GM18861 (cell line): ENCODE results near the gene TRAPPC3L.

Experiments used
- ATAC-seq: cut with Tn5 transposase; IDR thresholded peaks from one replicate; pipeline ENCODE4 v1.9.1; 2021; ENCODE audit not compliant: unreplicated experiment

TRAPPC3L gene

DNA sequence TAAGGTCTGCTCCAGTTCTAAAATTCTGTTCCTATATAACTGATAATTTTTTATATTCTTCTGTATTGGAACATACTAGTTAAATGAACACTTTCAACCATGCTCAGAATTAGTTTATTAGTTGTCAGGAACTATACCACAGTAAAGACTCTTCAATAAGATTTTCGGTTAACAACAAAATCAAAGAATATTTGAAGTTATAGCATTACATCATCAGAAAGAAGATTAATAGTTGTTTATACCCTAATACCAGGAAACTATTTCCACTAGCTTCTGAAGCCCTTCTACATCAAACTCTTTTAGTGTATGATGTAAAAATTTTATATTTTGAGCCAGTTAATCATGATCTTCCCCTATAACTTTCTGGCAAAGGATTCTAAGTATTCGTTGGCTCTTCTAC is 14.6 kb upstream of the TRAPPC3L start:
- ATAC-seq, result no peak

DNA sequence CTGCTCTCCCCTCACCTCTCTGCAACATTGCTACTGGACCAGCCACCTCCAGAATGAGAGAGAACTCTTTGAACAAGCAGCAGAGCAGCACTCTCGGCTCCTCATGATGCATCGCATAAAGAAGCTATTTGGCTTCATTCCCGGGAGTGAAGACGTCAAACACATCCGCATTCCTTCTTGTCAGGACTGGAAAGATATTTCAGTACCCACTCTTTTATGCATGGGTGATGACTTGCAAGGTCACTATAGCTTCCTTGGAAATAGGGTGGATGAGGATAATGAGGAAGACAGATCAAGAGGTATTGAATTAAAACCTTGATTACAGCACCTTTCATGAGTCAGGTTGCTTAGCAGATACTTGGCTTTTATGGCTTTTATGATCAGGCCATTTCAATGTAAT is 12.4 kb upstream of the TRAPPC3L start:
- no peak for ATAC-seq

DNA sequence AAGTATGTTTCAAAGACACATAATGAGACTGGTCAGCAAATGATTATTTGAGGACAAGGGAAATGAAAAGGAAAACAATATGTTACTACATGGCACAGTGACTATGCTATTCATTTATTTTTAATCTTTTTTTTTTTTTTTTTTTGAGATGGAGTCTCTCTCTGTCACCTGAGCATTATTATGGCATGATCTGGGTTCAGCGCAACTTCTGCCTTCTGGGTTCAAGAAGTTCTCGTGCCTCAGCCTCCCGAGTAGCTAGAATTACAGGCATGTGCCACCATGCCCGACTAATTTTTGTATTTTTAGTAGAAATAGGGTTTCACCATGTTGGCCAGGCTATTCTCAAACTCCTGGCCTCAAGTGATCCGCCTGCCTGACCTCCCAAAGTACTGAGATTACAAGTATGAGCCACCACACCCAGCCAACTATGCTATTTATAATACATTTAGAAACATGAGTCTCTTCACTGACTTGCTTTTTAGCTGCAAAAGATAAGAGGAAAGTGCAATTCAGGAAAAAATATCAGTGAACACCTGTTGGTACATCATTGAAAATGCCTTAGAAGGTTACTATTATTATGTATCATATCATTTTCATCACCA is 11.4 kb upstream of the TRAPPC3L start:
- ATAC-seq, result no peak

DNA sequence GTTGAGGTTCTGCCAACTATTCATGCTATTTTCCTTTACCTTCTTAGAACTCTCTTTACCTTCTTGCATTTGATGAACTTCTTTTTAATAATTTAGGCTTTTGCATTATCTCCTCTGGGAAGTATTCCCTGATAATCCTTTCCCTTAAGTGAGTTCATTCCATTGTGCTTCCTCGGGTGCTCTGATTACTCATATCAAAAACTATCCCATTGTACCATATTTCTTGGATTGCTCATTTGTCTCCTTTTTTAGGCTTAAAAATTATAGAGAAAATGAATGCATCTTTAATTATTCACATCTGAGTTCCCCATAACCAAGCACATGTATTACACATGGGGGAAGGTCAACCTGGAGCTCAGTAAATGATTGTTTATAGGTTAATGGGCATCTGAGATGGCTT is 10.6 kb upstream of the TRAPPC3L start:
- ATAC-seq, result no peak

DNA sequence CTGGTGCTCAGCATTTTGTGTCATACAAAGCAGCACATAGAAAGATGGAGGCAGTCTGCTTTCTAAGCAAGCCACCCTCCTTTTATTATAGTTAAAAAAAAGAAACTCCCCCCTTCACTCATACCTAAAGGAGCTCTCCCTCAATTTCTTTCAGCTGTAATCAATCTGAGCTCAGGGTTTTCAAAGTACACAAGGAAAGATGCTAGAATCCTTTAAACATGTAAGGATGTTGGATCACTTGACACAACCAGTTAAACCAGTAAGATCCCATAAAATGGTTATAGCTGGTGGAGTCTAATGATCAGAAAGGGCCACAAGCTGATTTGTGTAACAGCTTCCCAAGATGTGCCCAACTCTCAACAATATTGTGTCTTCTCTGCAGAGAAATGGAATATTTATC is 8.0 kb upstream of the TRAPPC3L start, which contains the start of gene CALHM4:
Gene CALHM4, plus strand, starts transcription at position 301 of the 400 bp plus-strand sequence. Its CDS starts 43 bp downstream, at position 344.
- no peak for ATAC-seq

DNA sequence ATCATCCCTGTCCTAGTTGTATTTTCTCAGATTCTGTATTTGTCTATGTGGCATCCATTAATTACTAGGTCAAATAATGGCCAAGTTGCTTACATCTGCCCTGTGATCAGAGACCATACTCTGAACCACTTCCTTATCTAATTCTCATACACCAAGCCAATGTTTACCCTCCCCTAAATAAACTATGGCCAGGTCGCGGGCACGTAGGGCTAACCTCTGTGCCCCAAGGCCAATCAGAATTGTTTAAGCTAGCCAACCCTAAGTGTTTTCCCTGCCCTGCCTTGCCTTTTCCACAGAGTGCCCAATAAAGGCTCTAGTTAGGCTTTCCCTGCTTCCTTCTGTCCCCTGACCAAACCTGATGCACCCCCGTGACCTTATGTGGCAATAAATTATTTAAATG is 5.3 kb upstream of the TRAPPC3L start:
- no peak for ATAC-seq

DNA sequence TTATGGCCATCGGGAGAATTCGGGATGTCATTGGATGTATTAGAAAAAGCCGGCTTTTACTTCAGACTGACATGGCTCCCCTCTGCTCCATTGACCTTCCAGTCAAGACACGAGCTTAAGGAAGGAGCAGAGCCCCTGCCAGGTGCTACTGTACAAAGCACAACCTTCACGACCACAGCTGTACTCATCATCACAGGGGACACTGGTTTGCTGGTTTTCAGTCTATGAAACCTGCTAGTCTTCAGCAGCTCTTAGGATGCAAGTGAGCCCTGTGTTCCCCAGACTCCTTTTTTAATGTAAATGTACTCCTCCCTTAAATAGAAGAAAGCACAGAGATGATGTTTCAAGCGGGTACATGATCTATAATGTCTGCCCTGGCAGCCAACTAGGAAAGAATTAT is 1.9 kb upstream of the TRAPPC3L start:
- ATAC-seq, result no peak

DNA sequence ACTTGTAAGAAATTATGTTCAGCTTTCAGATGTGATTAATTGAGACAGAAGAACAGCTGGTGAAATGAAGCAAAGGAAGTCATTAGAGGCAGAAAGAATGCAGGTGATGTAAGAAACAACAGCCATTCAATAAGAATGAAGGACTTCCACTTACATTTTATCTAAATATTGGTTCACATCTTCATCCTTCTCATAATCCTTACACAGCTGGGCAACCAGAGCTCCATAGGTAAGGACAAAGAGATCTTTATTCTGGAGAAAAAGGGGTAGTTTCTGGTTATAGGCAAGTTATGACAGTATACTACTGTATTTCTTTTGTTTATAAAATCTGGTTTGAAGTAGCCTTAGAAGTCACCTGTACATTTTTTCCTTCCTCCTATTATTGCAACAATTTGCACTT is 2.3 kb downstream of the TRAPPC3L start:
- no peak for ATAC-seq

DNA sequence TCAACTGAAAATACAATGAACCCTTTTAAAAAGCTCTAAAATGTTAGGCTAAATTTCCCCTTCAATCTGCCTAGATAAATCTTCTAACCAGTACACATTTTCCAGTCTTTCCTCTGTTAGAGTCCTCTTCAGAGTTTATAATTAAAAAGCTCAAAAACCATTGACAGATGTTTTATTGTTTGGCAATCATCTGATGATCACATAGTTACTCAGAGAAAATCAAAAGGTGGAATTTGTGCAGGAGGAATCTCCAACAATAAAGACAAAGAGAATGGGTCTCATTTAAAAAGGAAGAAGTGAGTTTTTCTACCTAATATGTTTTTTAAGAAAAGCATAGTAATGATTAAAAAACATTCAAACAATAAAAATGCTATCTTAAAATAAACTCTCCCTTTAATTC is 3.1 kb downstream of the TRAPPC3L start:
- ATAC-seq, result no peak

DNA sequence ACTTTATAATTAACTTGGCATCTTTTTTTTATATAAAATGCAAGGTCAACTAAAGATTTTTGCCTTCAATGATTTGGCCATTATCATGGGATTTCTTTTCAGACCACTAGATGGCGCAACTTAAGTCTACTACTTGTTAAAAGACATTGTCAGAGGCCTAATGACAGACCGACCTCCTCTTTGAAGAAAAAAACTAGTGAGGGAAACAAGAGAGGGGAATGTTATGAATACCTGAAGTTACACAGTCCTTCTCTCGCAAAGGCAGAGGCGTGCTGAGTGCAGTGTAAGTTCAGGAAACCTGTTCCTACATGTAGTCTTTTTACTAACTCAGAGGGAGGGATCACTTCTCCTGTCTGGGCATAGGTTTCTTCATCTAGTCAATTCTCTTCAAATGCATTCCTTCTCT is 9.3 kb downstream of the TRAPPC3L start:
- ATAC-seq, result peak; percentile 50

DNA sequence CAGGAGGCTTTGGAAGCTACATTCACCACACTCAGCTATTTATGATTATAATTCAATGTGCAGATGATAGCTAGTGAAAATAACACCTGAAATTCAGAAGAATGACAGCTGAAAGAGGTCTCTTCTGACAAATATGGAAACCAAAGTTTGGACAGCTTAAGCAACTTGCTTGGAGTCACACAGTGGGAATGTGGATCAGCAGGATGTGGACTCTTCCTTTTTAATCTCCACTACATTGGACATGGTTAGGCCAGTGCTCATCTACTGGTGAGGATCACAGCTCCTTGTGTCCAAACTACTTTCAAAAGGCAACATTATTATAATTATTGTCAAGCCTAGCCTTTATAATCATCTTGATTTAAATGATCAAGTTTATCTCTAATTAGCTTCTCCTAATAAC is 10.4 kb downstream of the TRAPPC3L start:
- no peak for ATAC-seq

DNA sequence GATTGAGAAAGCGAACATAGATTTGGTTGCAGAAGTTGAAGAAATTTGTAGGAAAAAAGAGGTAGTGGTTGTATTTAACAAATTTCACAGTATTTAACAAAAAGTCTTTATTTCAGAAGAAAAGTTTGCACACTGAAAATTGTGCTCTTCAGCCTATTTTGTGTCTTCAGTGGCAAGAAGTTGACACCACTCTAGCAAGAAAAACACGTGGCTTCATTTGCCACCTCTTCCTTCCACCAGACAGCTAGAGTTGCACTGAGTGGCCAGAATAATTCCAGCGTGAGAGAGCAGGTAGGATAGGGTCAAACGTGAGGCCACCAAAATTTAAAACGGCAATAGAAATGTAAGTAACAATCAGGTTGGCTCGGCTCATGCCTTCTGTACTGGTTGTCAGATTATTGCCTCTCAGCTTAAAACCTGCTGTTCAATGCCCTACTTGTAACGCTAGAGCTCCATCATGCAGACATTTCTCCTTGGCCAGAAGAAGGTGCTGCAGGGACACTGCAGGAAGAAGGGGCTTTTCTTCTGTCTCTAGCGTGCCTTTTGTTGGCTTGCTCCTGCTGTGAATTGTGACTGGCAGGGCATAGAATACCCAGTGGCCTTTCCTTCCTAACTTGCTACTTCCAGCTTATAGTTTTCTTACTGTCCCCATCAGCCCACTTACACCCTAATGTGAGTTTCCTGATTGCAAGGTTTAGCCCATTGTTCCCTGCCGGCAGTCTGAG is 12.1 kb downstream of the TRAPPC3L start:
- no peak for ATAC-seq

DNA sequence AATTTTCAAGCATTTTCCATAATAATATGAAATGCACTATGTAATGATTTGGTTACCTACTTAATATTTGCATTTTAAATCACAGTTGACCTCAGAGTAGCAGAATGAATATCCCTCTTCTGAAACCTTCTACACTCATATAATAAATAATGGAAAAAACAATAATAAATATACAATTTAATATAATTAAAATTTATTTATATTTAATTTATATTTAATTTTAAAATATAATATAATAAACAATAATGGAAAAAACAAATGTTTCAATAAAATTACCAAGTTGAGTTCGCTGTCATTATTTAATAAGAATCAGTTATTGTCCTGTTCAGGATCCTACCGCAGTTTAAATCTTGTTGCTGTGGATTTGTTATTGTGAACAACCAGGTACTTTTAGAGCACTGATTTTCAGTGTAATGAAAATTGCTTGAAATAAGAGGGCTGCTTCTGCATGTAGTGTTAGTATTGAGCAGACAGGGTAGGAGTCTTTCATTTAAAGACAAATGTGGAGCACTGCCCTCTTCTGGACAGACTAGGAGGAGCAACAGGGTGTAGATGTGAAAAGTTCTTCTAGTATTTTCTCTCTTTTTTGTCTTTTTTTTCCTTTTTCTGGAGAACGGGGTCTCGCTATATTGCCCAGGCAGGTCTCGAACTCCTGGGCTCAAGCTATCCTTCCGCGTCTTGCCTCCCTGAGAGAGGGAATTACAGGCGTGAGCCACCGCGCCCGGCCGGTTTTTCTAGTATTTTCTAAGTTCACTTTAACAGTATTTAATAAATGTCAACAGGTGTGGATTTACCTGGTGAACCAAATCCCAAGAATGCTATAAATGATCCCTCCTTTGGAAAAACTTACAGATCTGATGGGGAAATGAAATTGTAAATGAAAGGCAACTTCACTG is 13.6 kb downstream of the TRAPPC3L start:
- ATAC-seq, result peak; percentile 50

DNA sequence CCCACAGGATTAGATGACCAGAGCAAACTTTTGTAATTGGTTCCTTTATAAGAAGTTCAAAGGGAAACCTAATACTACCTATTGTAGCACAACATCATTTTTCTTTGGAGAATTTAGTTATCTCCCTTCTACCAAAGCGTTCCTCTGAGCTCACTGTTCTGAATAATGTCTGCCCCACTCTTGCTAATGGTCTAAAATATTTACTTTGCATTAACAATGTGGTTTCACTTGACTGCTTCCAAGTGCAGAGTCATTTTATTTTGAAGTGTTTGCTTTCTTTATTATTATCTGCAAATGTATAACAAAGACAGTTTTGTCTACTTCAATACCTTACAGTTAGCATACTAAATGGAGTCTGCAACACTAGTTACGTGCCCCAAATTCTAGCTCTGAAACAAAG is 15.0 kb downstream of the TRAPPC3L start:
- ATAC-seq, result no peak

DNA sequence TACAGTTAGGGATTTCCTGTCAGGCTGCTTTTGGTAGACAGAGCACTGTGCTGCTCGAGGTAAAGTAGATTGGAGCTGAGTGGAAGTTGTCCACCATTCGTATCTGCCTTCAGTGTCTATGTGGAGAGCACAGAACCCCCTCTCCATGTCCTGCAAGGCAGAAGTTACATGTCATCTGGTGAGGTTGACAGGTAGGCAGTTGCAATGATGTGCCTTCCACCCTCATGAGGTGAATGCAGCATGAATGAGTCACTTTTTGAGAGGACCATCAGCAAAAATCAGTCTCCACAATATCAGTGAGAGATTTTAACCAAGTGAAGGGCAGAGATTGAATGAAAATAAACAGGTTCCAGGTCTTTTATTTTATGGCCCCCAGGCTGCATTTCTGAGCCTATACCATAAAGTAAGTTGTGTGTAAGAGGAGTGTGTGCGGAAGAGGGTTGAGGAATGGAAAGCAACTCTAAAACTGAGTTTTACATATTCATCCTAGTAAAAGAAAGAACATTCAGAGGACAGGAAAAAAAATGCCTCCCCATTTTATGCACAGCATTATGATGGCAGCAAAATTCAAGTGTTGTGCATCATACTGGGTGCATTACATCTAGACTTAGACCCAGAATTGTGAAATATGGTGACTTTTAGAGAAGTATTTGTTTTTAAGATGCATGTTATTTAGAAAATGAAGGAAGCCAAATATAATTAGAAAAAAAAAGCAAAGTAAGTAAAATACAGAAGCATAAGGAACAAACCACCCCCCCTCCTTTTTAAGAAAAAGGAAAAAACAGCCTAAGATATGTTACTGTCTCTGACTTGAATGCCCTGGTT is 15.8 kb downstream of the TRAPPC3L start:
- ATAC-seq, result no peak

DNA sequence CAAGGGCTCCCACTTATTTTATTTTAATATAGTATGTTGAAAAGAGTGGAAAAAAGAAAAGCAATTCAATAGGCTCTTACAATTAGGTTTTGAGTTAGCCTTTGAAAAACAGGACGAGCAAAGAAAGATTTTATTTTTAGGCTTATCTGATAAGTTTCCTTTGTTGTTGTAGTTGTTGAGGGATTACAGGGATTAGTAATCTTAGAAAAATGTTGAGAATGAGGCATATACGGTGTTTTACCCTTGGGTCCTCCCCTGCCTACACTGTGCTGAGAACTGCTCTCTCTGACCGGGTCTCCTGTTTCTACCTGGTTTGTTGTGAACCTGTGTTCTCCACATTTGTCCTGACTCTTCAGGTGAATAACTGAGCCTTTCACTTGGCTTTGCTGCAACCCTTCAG is 16.7 kb downstream of the TRAPPC3L start:
- ATAC-seq, result no peak

DNA sequence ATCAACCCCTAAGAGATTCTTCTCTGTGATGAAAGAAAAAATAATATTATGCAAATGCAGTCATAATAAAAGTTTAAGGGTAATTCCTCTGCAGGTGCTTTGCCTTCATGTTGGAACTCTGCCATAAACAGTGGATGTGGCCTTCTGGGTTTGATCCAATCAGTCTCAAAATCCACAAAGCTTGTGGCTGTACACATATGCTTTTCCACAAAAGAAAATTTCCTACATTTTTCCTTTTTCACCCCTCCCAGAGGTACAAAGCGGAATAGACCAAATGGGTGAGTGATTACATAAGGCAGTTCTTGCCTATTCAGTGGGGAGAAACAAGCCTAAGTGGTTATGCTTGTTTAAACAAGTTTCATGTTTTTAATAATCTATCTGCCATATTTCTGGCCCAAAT is 17.4 kb downstream of the TRAPPC3L start:
- no peak for ATAC-seq

DNA sequence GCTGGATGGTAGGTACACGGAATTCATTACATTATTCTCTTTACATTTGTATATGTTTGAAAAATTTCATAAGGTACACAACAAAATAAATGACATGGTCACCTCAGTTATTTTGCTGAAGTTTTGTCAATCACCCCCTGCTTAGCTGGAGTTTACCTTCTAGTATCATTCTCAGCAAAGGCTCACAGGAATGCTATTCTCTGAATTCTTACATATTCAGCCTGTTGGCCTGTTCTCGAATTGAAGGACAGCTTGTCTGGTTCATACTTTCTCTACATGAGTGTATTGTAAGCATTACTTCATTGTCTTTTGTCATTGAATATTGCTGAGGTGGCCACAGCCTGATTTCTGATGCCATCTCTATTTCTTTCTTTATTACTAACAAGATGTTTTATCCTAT is 21.2 kb downstream of the TRAPPC3L start:
- ATAC-seq, result no peak

DNA sequence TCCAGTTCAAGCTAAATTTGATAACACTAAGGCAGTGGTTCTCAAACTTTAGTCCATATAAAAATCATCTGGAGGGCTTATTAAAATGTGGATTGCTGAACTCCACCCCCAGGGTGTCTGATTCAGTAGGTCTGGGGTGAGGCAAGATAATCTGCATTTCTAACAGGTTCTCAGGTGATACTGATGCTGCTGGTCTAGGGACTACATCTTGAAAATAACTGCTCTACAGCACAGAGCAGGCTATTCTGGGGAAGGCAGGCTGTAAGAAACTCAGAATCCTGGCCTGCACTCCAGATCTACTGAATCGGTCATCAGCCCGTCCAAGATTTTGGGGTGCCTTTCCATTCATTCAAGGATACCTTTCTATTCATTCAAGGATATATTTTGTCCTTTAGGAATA is 22.6 kb downstream of the TRAPPC3L start:
- no peak for ATAC-seq

DNA sequence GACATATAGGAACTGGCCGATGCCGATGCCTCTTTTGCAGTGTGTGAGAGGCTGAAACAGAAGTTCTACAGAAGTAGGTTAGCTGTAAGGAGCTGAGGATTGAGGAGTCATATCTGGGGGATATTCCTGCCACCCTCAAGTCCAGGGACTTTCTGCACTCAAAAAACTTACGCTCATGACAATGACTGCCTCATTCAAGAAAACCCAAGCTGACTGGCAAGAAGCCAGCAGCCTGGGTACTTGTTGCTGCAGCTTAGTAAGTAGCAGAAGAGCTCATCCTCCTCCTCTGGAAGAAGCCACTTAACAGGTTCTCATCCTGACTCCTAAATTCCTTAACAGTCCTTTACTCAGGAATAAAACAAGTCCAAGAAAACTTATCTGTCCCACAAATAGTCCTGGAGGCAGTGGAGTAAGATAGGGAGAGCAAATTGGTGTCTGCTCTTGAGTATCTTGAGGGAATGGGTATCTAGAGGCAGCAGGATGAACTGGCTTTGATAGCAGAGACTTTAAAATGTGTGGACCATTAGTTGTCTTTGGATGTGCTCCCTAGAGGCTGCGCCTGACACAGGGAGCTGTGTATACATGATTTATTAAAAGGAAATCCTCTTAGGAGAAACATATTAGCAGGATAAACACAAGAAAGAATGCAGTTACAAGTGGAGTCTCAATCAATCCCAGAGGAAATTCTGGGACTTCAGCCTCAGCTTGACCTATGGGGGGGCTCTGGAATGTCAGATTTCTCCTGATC is 26.7 kb downstream of the TRAPPC3L start:
- ATAC-seq, result no peak
